Ovary (tissue), 3 donors: ENCODE measurements around the gene BAHCC1.

Experiments
- CTCF ChIP-seq, 3 donors: fragments of 450-650 bp in 2 of 3; fragments of 200-600 bp in 1 of 3; IDR thresholded peaks; one replicate each; pipeline versions ENCODE4 v1.5.1 to v1.8.0; 2016 to 2022; ENCODE audit warnings: antibody characterized with exemption in 3 of 3, mild to moderate bottlenecking in 1 of 3
- POLR2A ChIP-seq: fragments of 450-650 bp; IDR thresholded peaks from one replicate; pipeline ENCODE4 v1.6.1; 2017; ENCODE audit warnings: antibody characterized with exemption, mild to moderate bottlenecking, moderate library complexity
- donor health status: DM: no; HTN: no; CAD: no.

GRCh38 chr17:81389585-81389984 lies 5.7 kb upstream of the BAHCC1 start:
- TF ChIP-seq CTCF (IDR thresholded peaks at IDR 0.05) (no peak), POLR2A (no peak)
